Panc1 (cell line): ENCODE results near the gene LRRFIP1. TPM values are rescaled to one million over a fixed set of nuclear protein-coding genes. Genes with fewer than 3 reads are reported as not detected.
"Not testable (repeated sequence)": the region's sequence is repeated elsewhere in the genome, so short reads cannot be mapped to it uniquely, and the experiment has no call there.

Source experiments
- ATAC-seq: fragments of 200-7000 bp; cut with Tn5 transposase; 2 replicates; pipeline ENCODE4 v1.9.1; 2020; ENCODE audit warnings: mild to moderate bottlenecking, moderate library complexity
- BruUV-seq: library from RNA; stranded (reverse); fragments of 400-500 nt; replicated peaks from 2 replicates; lab custom pipeline; 2021; lab: Mats Ljungman, UMichigan
- CTCF ChIA-PET: fragments of 300-600 bp; sonication (Branson Sonifier 250); formaldehyde crosslinking; loops from one replicate; lab custom pipeline; 2022; ENCODE audit warnings: antibody characterized with exemption; lab: Charles Lee
- POLR2A ChIA-PET: fragments of 300-600 bp; sonication (Branson Sonifier 250); formaldehyde crosslinking; loops from one replicate; lab custom pipeline; 2022; ENCODE audit warnings: antibody characterized with exemption; lab: Charles Lee
- DNase-seq: peaks from one replicate; pipeline ENCODE4 v3.0.0-alpha.2; 2010; ENCODE audit warnings: low read depth, low spot score
- H3K27ac ChIP-seq: 2 replicates; pipeline ENCODE4 v1.5.1; 2011; ENCODE audit warnings: mild to moderate bottlenecking, low read length, inconsistent platforms
- H3K27me3 ChIP-seq: fragments of 200-500 bp; sonication (Bioruptor generic); 2 replicates; pipeline ENCODE4 v1.6.0; 2014; ENCODE audit warnings: low read length, inconsistent platforms; ENCODE audit not compliant: control insufficient read depth, insufficient read depth
- H3K36me3 ChIP-seq: fragments of 200-500 bp; sonication (Bioruptor generic); 2 replicates; pipeline ENCODE4 v1.5.1; 2014; ENCODE audit warnings: inconsistent platforms, mild to moderate bottlenecking, low read length, moderate library complexity; ENCODE audit not compliant: control insufficient read depth, insufficient read depth
- H3K4me1 ChIP-seq: 2 replicates; pipeline ENCODE4 v1.5.1; 2011; ENCODE audit warnings: inconsistent platforms, mild to moderate bottlenecking, low read length, moderate library complexity; ENCODE audit not compliant: control insufficient read depth, insufficient read depth
- H3K4me3 ChIP-seq, 2 experiments: 2 replicates each; pipeline ENCODE4 v1.5.1; 2011 to 2012; ENCODE audit warnings: low read depth in 2 of 2, low read length in 2 of 2, mild to moderate bottlenecking in 2 of 2, inconsistent platforms in 1 of 2, moderate library complexity in 1 of 2
- H3K9me3 ChIP-seq: fragments of 200-500 bp; sonication (Bioruptor generic); 2 replicates; pipeline ENCODE4 v1.5.1; 2014; ENCODE audit warnings: low read depth, mild to moderate bottlenecking, inconsistent platforms, low read length, moderate library complexity; ENCODE audit not compliant: control insufficient read depth, insufficient read depth
- POLR2AphosphoS5 ChIP-seq: IDR thresholded peaks from 2 replicates; pipeline ENCODE4 v1.6.1; 2012; ENCODE audit warnings: mild to moderate bottlenecking, low read depth, low read length, moderate library complexity
- SIN3A ChIP-seq: IDR thresholded peaks from 2 replicates; pipeline ENCODE4 v1.6.1; 2012; ENCODE audit warnings: low read depth, mild to moderate bottlenecking, low read length, moderate library complexity, borderline replicate concordance; ENCODE audit not compliant: insufficient read depth
- TCF7L2 ChIP-seq: IDR thresholded peaks from 2 replicates; pipeline ENCODE4 v1.6.1; 2011; ENCODE audit warnings: mild to moderate bottlenecking, low read depth, low read length, inconsistent platforms
- in situ Hi-C: cut with HindIII; loops from 2 replicates; pipeline ENCODE4 v1.10.0; 2016; ENCODE audit warnings: low sequenced_read_pairs, low pct_unique_long_range_greater_than_20kb
- intact Hi-C: fragments of 100-400 bp; cut with micrococcal nuclease; formaldehyde crosslinking; loops from one replicate; pipeline ENCODE4 v1.10.0; 2022; ENCODE audit not compliant: unreplicated experiment
- total RNA-seq: library from RNA; stranded (reverse); gene quantifications from one replicate; pipeline ENCODE4 v1.2.1, GENCODE V29; 2021; ENCODE audit not compliant: unreplicated experiment
- TF ChIP-seq, protein P1 (sequence below), 2 experiments: IDR thresholded peaks; 2 replicates each; pipeline ENCODE4 v1.6.1; 2011 to 2012; ENCODE audit warnings: low read depth in 2 of 2, control low read depth in 1 of 2, low read length in 1 of 2, mild to moderate bottlenecking in 1 of 2, moderate library complexity in 1 of 2; ENCODE audit not compliant: insufficient read depth in 1 of 2
- TF ChIP-seq, protein P2 (sequence below): fragments of 450-650 bp; IDR thresholded peaks from 2 replicates; pipeline ENCODE4 v1.5.1; 2017; ENCODE audit warnings: mild to moderate bottlenecking

LRRFIP1 gene
- total RNA-seq, 1 experiment from 2014 or later: 121 TPM

GRCh38 chr2:237760506-237761502 is 133.4 kb downstream of the LRRFIP1 start:
- BruUV-seq: no TSS peak
- CTCF ChIA-PET: no interaction called here
- H3K4me3 ChIP-seq: no peak overlapping the region
- H3K27ac ChIP-seq: no peak overlapping the region
- in situ Hi-C loops (no loop called here), intact Hi-C loops (no loop called here)
- ATAC-seq: no peak
- TF ChIP-seq, protein P1, sequence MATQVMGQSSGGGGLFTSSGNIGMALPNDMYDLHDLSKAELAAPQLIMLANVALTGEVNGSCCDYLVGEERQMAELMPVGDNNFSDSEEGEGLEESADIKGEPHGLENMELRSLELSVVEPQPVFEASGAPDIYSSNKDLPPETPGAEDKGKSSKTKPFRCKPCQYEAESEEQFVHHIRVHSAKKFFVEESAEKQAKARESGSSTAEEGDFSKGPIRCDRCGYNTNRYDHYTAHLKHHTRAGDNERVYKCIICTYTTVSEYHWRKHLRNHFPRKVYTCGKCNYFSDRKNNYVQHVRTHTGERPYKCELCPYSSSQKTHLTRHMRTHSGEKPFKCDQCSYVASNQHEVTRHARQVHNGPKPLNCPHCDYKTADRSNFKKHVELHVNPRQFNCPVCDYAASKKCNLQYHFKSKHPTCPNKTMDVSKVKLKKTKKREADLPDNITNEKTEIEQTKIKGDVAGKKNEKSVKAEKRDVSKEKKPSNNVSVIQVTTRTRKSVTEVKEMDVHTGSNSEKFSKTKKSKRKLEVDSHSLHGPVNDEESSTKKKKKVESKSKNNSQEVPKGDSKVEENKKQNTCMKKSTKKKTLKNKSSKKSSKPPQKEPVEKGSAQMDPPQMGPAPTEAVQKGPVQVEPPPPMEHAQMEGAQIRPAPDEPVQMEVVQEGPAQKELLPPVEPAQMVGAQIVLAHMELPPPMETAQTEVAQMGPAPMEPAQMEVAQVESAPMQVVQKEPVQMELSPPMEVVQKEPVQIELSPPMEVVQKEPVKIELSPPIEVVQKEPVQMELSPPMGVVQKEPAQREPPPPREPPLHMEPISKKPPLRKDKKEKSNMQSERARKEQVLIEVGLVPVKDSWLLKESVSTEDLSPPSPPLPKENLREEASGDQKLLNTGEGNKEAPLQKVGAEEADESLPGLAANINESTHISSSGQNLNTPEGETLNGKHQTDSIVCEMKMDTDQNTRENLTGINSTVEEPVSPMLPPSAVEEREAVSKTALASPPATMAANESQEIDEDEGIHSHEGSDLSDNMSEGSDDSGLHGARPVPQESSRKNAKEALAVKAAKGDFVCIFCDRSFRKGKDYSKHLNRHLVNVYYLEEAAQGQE (IDR thresholded peaks at IDR 0.05; ENCODE audit: insufficient read depth in 1 of 2, low read depth in 2 of 2, low read length in 1 of 2): no peak
- TF ChIP-seq TCF7L2: no peak
- TF ChIP-seq, protein P2, sequence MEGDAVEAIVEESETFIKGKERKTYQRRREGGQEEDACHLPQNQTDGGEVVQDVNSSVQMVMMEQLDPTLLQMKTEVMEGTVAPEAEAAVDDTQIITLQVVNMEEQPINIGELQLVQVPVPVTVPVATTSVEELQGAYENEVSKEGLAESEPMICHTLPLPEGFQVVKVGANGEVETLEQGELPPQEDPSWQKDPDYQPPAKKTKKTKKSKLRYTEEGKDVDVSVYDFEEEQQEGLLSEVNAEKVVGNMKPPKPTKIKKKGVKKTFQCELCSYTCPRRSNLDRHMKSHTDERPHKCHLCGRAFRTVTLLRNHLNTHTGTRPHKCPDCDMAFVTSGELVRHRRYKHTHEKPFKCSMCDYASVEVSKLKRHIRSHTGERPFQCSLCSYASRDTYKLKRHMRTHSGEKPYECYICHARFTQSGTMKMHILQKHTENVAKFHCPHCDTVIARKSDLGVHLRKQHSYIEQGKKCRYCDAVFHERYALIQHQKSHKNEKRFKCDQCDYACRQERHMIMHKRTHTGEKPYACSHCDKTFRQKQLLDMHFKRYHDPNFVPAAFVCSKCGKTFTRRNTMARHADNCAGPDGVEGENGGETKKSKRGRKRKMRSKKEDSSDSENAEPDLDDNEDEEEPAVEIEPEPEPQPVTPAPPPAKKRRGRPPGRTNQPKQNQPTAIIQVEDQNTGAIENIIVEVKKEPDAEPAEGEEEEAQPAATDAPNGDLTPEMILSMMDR: no peak
- no peak for TF ChIP-seq POLR2AphosphoS5
- no peak for TF ChIP-seq SIN3A
- H3K9me3 ChIP-seq: no peaks in the 10 kb centered on the region
- POLR2A ChIA-PET: interaction anchor here (0.6 kb wide), 1 partner anchor 27 kb away, joined by 5 read pairs; no protein-coding TSS in a partner anchor
- no peaks in the 10 kb centered on the region for H3K4me1 ChIP-seq
- peaks cover 22% of the 10 kb centered on the region for H3K36me3 ChIP-seq
- no peak for DNase-seq
- no peaks in the 10 kb centered on the region for H3K27me3 ChIP-seq

DNA sequence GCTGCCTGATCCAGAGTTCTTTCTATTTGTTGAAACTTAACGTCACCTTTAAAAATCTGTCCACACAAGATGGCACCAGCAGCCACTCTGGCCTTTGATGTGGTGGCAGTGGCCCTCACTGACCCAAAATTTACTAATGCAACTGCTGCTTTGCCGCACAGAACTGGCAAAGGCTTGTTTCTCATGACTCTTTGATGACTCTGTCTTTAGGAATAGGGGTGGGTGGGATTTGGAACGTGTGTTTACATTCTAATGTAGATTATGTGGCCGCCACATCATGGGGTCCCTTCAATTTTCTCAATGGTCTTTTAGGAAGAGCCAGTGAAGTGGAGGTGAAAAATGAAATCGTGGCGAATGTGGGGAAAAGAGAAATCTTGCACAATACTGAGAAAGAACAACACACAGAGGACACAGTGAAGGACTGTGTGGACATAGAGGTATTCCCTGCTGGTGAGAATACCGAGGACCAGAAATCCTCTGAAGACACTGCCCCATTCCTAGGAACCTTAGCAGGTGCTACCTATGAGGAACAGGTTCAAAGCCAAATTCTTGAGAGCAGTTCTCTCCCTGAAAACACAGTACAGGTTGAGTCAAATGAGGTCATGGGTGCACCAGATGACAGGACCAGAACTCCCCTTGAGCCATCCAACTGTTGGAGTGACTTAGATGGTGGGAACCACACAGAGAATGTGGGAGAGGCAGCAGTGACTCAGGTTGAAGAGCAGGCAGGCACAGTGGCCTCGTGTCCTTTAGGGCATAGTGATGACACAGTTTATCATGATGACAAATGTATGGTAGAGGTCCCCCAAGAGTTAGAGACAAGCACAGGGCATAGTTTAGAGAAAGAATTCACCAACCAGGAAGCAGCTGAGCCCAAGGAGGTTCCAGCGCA is 135.2 kb downstream of the LRRFIP1 start:
- POLR2A ChIA-PET, H3K4me3 ChIP-seq, BruUV-seq, H3K27ac ChIP-seq, H3K4me1 ChIP-seq, intact Hi-C loops, in situ Hi-C loops, CTCF ChIA-PET, DNase-seq, H3K9me3 ChIP-seq, H3K27me3 ChIP-seq, ATAC-seq: not testable (repeated sequence)
- H3K36me3 ChIP-seq: peaks cover 15% of the 10 kb centered on the region
